Nephron progenitor cell (in vitro differentiated cells): ENCODE measurements around the gene TMEM258.

Experiments
- DNase-seq: peaks from one replicate; pipeline ENCODE4 v3.0.0; 2021
- H3K27ac Mint-ChIP-seq: 2 replicates; pipeline ENCODE4 v1.8.0; 2021; ENCODE audit warnings: mild to moderate bottlenecking, moderate library complexity, mixed read lengths
- H3K27me3 Mint-ChIP-seq: 2 replicates; pipeline ENCODE4 v1.8.0; 2021; ENCODE audit warnings: mild to moderate bottlenecking, low read depth, mixed read lengths; ENCODE audit not compliant: poor library complexity
- H3K36me3 Mint-ChIP-seq: 2 replicates; pipeline ENCODE4 v1.8.0; 2021; ENCODE audit warnings: low read depth, mixed read lengths
- H3K4me1 Mint-ChIP-seq: 2 replicates; pipeline ENCODE4 v1.8.0; 2021; ENCODE audit warnings: mixed read lengths
- H3K4me3 Mint-ChIP-seq: 2 replicates; pipeline ENCODE4 v1.8.0; 2021; ENCODE audit warnings: mild to moderate bottlenecking, moderate library complexity, mixed read lengths
- H3K9me3 Mint-ChIP-seq: 2 replicates; pipeline ENCODE4 v1.8.0; 2021; ENCODE audit warnings: mild to moderate bottlenecking, moderate library complexity, mixed read lengths
- CTCF ChIP-seq: fragments of 200-600 bp; sonication (generic); IDR thresholded peaks from 2 replicates; pipeline ENCODE4 v1.5.0; 2021; ENCODE audit warnings: antibody characterized with exemption

The TMEM258 gene

GRCh38 chr11:61776561-61777075, 15.8 kb downstream of the TMEM258 start:
- Mint-ChIP-seq H3K27me3 (peaks cover 3% of the 10 kb centered on the region), H3K9me3 (no peaks in the 10 kb centered on the region), H3K4me1 (peaks cover 53% of the 10 kb centered on the region), H3K36me3 (peaks cover 6% of the 10 kb centered on the region), H3K4me3 (no peak overlapping the region), H3K27ac (no peak overlapping the region)
- TF ChIP-seq CTCF, result peak; percentile 58
- peak; percentile 62 for DNase-seq

GRCh38 chr11:61775606-61776554, 16.5 kb downstream of the TMEM258 start:
- Mint-ChIP-seq H3K36me3 (peaks cover 6% of the 10 kb centered on the region), H3K27me3 (peaks cover 3% of the 10 kb centered on the region), H3K4me1 (peaks cover 58% of the 10 kb centered on the region), H3K4me3 (no peak overlapping the region), H3K27ac (no peak overlapping the region), H3K9me3 (no peaks in the 10 kb centered on the region)
- no peak for TF ChIP-seq CTCF
- DNase-seq, result no peak

GRCh38 chr11:61775106-61775505, 17.3 kb downstream of the TMEM258 start:
- peaks cover 3% of the 10 kb centered on the region for H3K27me3 Mint-ChIP-seq

GRCh38 chr11:61774411-61774810, 18.0 kb downstream of the TMEM258 start:
- H3K4me1 Mint-ChIP-seq, result peaks cover 65% of the 10 kb centered on the region
- peak; percentile 35 for DNase-seq
- H3K9me3 Mint-ChIP-seq, result no peaks in the 10 kb centered on the region
- peak overlapping the region; percentile 33 for H3K4me3 Mint-ChIP-seq
- TF ChIP-seq CTCF, result no peak
- peaks cover 3% of the 10 kb centered on the region for H3K27me3 Mint-ChIP-seq
- H3K36me3 Mint-ChIP-seq, result peaks cover 6% of the 10 kb centered on the region
- peak overlapping the region; percentile 91 for H3K27ac Mint-ChIP-seq

More at GRCh38 chr11:61775106-61775505, 17.3 kb downstream of the TMEM258 start:
- Mint-ChIP-seq H3K36me3 (peaks cover 6% of the 10 kb centered on the region), H3K4me1 (peaks cover 60% of the 10 kb centered on the region), H3K9me3 (no peaks in the 10 kb centered on the region), H3K27ac (no peak overlapping the region), H3K4me3 (no peak overlapping the region)
- TF ChIP-seq CTCF, result no peak
- DNase-seq, result no peak

- no peak for DNase-seq
- Mint-ChIP-seq H3K9me3 (no peaks in the 10 kb centered on the region), H3K27me3 (peaks cover 3% of the 10 kb centered on the region), H3K27ac (no peak overlapping the region), H3K4me3 (no peak overlapping the region), H3K4me1 (peaks cover 63% of the 10 kb centered on the region), H3K36me3 (peaks cover 6% of the 10 kb centered on the region)
- no peak for TF ChIP-seq CTCF
Measured at GRCh38 chr11:61773809-61774208, 18.6 kb downstream of the TMEM258 start.
